Measurements from ENCODE around the gene ACHE. TPM values are rescaled to one million over a fixed set of nuclear protein-coding genes. Genes with fewer than 3 reads are reported as not detected.

The ACHE gene
- total RNA-seq, 1 donor from 2014 or later = 9.3 TPM

GRCh38 chr7:100888988-100889750 is 6.5 kb downstream of the ACHE start, which contains the start of gene UFSP1:
Gene UFSP1, minus strand, starts transcription at chr7:100889715. Its CDS starts 444 bp downstream, at chr7:100889271.
- no peak for DNase-seq (ENCODE audit: extremely low spot score in 2 of 2)
- Histone ChIP-seq H3K4me1 (peaks cover 34% of the 10 kb centered on the region), H3K27ac (peak within 1 kb of the TSS; percentile 93), H3K27me3 (no peaks in the 10 kb centered on the region), H3K36me3 (peaks cover 6 to 41% of the 10 kb centered on the region in 2 donors), H3K9me3 (no peaks in the 10 kb centered on the region), H3K4me3 (peak within 1 kb of the TSS; percentile 63 to 90)
- no peak for TF ChIP-seq CTCF (IDR thresholded peaks at IDR 0.05)
- no peak for TF ChIP-seq POLR2AphosphoS5 (IDR thresholded peaks at IDR 0.05; ENCODE audit: insufficient read depth in 1 of 2, low read depth in 1 of 2)
- TF ChIP-seq POLR2A (IDR thresholded peaks at IDR 0.05) = no peak
- intact Hi-C loops (cut with DNase I) = no loop called here

- Histone ChIP-seq H3K4me1 (peaks cover 34% of the 10 kb centered on the region), H3K27me3 (no peaks in the 10 kb centered on the region), H3K27ac (peak overlapping the region; percentile 62), H3K4me3 (peak overlapping the region; percentile 63 to 90), H3K9me3 (no peaks in the 10 kb centered on the region), H3K36me3 (peaks cover 6 to 49% of the 10 kb centered on the region in 2 donors)
- intact Hi-C loops (cut with DNase I) = no loop called here
- TF ChIP-seq CTCF (IDR thresholded peaks at IDR 0.05) (no peak), POLR2AphosphoS5 (IDR thresholded peaks at IDR 0.05; ENCODE audit: insufficient read depth in 1 of 2, low read depth in 1 of 2) (no peak), POLR2A (IDR thresholded peaks at IDR 0.05) (no peak)
- no peak for DNase-seq (ENCODE audit: extremely low spot score in 2 of 2)
Measured at GRCh38 chr7:100888291-100888987, 7.2 kb downstream of the ACHE start.

GRCh38 chr7:100887516-100888290 is 8.0 kb downstream of the ACHE start:
- intact Hi-C loops (cut with DNase I) = no loop called here
- Histone ChIP-seq H3K27me3 (no peaks in the 10 kb centered on the region), H3K27ac (peak overlapping the region; percentile 9), H3K9me3 (no peaks in the 10 kb centered on the region), H3K4me3 (no peak overlapping the region), H3K4me1 (peaks cover 34% of the 10 kb centered on the region), H3K36me3 (peaks cover 6 to 56% of the 10 kb centered on the region in 2 donors)
- no peak for DNase-seq (ENCODE audit: extremely low spot score in 2 of 2)
- no peak for TF ChIP-seq POLR2AphosphoS5 (IDR thresholded peaks at IDR 0.05; ENCODE audit: insufficient read depth in 1 of 2, low read depth in 1 of 2)
- no peak for TF ChIP-seq POLR2A (IDR thresholded peaks at IDR 0.05)
- TF ChIP-seq CTCF (IDR thresholded peaks at IDR 0.05) = no peak

- Histone ChIP-seq H3K4me1 (peaks cover 34% of the 10 kb centered on the region), H3K27me3 (no peaks in the 10 kb centered on the region), H3K27ac (no peak overlapping the region), H3K9me3 (no peaks in the 10 kb centered on the region), H3K4me3 (no peak overlapping the region), H3K36me3 (peaks cover 9 to 63% of the 10 kb centered on the region in 2 donors)
- no peak for DNase-seq (ENCODE audit: extremely low spot score in 2 of 2)
- TF ChIP-seq POLR2A (IDR thresholded peaks at IDR 0.05) = no peak
- no peak for TF ChIP-seq CTCF (IDR thresholded peaks at IDR 0.05)
- TF ChIP-seq POLR2AphosphoS5 (IDR thresholded peaks at IDR 0.05; ENCODE audit: insufficient read depth in 1 of 2, low read depth in 1 of 2) = no peak
- intact Hi-C loops (cut with DNase I) = no loop called here
Measured at GRCh38 chr7:100886936-100887515, 8.7 kb downstream of the ACHE start.

Measured in vagina (tissue), 2 donors.